Neural crest cell (in vitro differentiated cells): ENCODE data around the gene AEBP1. TPM values are rescaled to one million over a fixed set of nuclear protein-coding genes. Genes with fewer than 3 reads are reported as not detected.

Experiments
- DNase-seq: peaks from one replicate; pipeline ENCODE4 v3.0.0; 2021; ENCODE audit warnings: low read depth, mixed read lengths, low spot score
- H3K27ac Mint-ChIP-seq: one replicate; pipeline ENCODE4 v1.8.0; 2021; ENCODE audit warnings: mild to moderate bottlenecking, mixed read lengths; ENCODE audit not compliant: unreplicated experiment
- H3K27me3 Mint-ChIP-seq: 2 replicates; pipeline ENCODE4 v1.8.0; 2021; ENCODE audit warnings: low read depth, mild to moderate bottlenecking, mixed read lengths
- H3K36me3 Mint-ChIP-seq: 2 replicates; pipeline ENCODE4 v1.8.0; 2021; ENCODE audit warnings: low read depth, mild to moderate bottlenecking, mixed read lengths
- H3K4me1 Mint-ChIP-seq: 2 replicates; pipeline ENCODE4 v1.8.0; 2021; ENCODE audit warnings: mixed read lengths
- H3K4me3 Mint-ChIP-seq: one replicate; pipeline ENCODE4 v1.8.0; 2021; ENCODE audit warnings: mild to moderate bottlenecking, mixed read lengths
- H3K9me3 Mint-ChIP-seq: 2 replicates; pipeline ENCODE4 v1.8.0; 2021; ENCODE audit warnings: mixed read lengths
- CTCF ChIP-seq: fragments of 200-600 bp; sonication (generic); conservative IDR thresholded peaks from 2 replicates; pipeline ENCODE4 v1.5.0; 2021; ENCODE audit warnings: antibody characterized with exemption, mild to moderate bottlenecking
- total RNA-seq: library from RNA; stranded (reverse); gene quantifications from 2 replicates; pipeline ENCODE4 v1.2.1, GENCODE V29; 2021

AEBP1 gene
- total RNA-seq, 1 donor from 2014 or later: 72.6 TPM

- H3K36me3 Mint-ChIP-seq: peaks cover 3% of the 10 kb centered on the region
- no peak for TF ChIP-seq CTCF
- H3K9me3 Mint-ChIP-seq: no peaks in the 10 kb centered on the region
- peak overlapping the region; percentile 35 for H3K27ac Mint-ChIP-seq
- H3K27me3 Mint-ChIP-seq: peaks cover 11% of the 10 kb centered on the region
- H3K4me1 Mint-ChIP-seq: peaks cover 6% of the 10 kb centered on the region
- DNase-seq: no peak
- peak overlapping the region; percentile 73 for H3K4me3 Mint-ChIP-seq
Measured at GRCh38 chr7:44071726-44072363, 32.3 kb upstream of the AEBP1 start.

- no peaks in the 10 kb centered on the region for H3K9me3 Mint-ChIP-seq
- no peak overlapping the region for H3K27ac Mint-ChIP-seq
- peak; percentile 67 for TF ChIP-seq CTCF
Measured at GRCh38 chr7:44072364-44073231, 31.5 kb upstream of the AEBP1 start.

GRCh38 chr7:44073664-44074348 lies 30.3 kb upstream of the AEBP1 start:
- Mint-ChIP-seq H3K4me1 (peaks cover 5% of the 10 kb centered on the region), H3K36me3 (peaks cover 3% of the 10 kb centered on the region), H3K27me3 (peaks cover 3% of the 10 kb centered on the region), H3K27ac (no peak overlapping the region), H3K4me3 (no peak overlapping the region), H3K9me3 (no peaks in the 10 kb centered on the region)
- TF ChIP-seq CTCF: no peak
- DNase-seq: no peak

More at GRCh38 chr7:44072364-44073231, 31.5 kb upstream of the AEBP1 start:
- Mint-ChIP-seq H3K4me3 (peak overlapping the region; percentile 73), H3K27me3 (peaks cover 10% of the 10 kb centered on the region), H3K4me1 (peaks cover 5% of the 10 kb centered on the region), H3K36me3 (peaks cover 3% of the 10 kb centered on the region)
- peak; percentile 61 for DNase-seq

DNA sequence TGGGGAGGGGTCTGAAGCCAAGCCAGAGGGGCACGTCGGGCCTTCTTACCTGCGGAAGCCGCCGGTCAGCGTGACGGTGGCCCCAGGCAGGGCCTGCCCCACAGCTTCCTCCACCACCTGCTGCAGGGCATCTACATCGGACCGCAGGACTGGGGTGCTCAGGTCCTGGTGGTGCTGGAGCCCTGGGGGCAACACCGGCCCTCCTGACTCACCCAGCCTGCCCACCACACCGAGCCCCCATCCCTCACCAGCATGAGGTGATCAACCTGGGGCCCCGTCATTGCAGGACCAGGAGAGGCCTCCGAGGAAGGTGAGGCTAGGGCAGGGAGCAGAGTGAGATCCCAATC lies 29.8 kb upstream of the AEBP1 start:
- peaks cover 5% of the 10 kb centered on the region for H3K4me1 Mint-ChIP-seq
- peaks cover 3% of the 10 kb centered on the region for H3K27me3 Mint-ChIP-seq
- TF ChIP-seq CTCF: no peak
- no peaks in the 10 kb centered on the region for H3K9me3 Mint-ChIP-seq
- no peak for DNase-seq
- no peak overlapping the region for H3K4me3 Mint-ChIP-seq
- H3K36me3 Mint-ChIP-seq: peaks cover 3% of the 10 kb centered on the region
- H3K27ac Mint-ChIP-seq: no peak overlapping the region

DNA sequence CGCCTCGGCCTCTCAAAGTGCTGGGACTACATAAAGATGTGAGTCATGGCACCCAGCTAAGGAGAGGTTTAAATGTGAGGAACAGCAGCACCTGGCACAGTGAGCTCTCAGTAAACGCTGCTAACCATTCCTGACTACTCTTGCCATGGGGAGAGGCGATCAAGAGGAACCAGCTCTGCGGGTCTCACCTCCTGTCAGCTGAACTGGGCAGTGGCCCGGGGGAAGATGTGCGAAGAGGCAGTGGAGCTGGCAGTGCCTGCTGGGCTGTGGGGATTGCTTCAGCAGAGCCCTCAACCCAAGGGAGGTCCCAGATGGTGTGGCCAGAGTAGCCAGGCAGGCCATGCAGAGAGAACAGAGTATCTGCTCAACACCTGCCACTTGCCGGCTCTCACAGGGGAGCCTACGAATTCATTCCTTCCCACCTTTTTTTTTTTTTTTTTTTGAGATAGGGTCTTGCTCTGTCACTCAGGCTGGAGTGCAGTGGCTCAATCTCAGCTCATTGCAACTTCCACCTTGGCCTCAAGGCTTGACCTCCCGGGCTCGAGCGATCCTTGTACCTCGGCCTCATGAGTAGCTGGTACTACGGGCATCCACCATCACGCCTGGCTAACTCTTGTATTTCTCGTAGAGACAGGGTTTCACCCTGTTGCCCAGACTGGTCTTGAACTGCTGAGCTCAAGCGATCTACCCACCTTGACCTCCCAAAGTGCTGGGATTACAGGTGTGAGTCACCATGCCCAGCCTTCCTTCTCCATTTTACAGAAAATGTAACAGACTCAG lies 28.7 kb upstream of the AEBP1 start:
- no peak for DNase-seq
- Mint-ChIP-seq H3K9me3 (no peaks in the 10 kb centered on the region), H3K4me3 (no peak overlapping the region), H3K4me1 (peaks cover 5% of the 10 kb centered on the region), H3K27ac (peak overlapping the region; percentile 35), H3K36me3 (peaks cover 3% of the 10 kb centered on the region), H3K27me3 (peaks cover 3% of the 10 kb centered on the region)
- TF ChIP-seq CTCF: no peak
